ENCODE data around the gene ARRDC2.

Gene ARRDC2

DNA sequence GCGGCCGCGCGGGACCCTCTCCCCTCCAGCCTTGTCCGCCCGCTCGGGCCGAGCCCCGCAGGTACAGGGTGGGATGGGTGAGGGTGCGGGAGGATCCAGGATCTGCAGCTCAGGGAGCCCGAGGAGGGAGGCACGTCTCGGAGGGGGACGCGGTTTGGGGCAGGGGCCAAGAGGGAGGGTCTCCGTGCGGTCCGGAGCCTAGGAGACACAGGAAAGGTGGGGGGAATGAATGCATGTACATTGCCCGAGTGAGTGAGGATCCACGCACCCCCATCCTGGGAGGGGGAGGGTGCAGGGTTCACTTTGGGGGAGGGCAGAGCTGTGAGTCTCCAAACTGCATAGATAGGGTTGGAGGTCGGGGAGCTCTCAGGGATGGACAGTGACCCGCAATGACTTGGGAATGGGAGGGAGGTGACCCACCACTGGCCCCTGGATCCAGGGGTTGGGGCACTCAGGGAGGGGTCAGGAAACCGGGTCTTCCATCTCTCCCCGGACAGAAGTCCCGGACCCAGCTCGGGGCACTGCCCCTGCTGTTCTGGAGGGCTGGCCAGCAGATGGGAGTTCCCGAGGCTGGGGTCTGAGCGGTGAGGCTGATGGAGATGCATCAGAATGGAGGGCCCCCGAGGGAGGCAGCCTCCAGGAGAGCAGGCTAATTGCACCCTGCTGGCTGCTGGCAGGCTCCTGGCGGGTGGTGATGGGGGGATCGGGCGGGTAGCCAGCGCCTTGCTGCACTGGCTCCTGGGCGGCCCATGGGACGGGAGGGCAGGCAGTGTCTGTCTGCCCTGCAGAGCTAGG lies 40.5 kb upstream of the ARRDC2 start:
- TF ChIP-seq, protein P1, sequence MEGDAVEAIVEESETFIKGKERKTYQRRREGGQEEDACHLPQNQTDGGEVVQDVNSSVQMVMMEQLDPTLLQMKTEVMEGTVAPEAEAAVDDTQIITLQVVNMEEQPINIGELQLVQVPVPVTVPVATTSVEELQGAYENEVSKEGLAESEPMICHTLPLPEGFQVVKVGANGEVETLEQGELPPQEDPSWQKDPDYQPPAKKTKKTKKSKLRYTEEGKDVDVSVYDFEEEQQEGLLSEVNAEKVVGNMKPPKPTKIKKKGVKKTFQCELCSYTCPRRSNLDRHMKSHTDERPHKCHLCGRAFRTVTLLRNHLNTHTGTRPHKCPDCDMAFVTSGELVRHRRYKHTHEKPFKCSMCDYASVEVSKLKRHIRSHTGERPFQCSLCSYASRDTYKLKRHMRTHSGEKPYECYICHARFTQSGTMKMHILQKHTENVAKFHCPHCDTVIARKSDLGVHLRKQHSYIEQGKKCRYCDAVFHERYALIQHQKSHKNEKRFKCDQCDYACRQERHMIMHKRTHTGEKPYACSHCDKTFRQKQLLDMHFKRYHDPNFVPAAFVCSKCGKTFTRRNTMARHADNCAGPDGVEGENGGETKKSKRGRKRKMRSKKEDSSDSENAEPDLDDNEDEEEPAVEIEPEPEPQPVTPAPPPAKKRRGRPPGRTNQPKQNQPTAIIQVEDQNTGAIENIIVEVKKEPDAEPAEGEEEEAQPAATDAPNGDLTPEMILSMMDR (IDR thresholded peaks at IDR 0.05; ENCODE audit: unreplicated experiment in 3 of 3) = no peak
- H3K27me3 Mint-ChIP-seq (ENCODE audit: low read depth) = peaks cover 34% of the 10 kb centered on the region
- H3K4me3 Mint-ChIP-seq = peak overlapping the region; percentile 88 to 90 (median 90)
- H3K27ac Mint-ChIP-seq = no peak overlapping the region
- no peaks in the 10 kb centered on the region for H3K9me3 Mint-ChIP-seq
- no peaks in the 10 kb centered on the region for H3K36me3 Mint-ChIP-seq (ENCODE audit: low read depth)
- peaks cover 6% of the 10 kb centered on the region for H3K4me1 Mint-ChIP-seq

DNA sequence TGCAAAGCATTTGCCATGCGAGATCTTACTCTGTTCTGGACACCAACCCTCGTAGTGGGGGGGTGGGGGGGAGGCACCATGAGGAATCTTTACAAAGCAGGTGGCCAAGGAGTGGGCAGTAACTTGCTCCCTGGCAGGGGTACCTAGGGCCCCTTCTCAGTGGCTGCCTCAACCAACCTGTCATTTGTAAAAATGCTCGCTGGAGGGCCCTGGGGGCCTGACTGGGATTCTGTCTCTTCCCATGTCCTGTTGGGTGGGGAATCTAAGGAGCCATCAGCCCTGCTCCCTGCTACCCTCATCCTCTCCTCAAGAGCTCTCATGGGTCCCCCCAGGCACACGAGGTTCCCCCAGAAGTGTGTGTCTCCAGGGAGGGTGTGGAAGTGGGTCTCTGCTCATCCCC lies 39.6 kb upstream of the ARRDC2 start:
- Mint-ChIP-seq H3K36me3 (ENCODE audit: low read depth) (peaks cover 4% of the 10 kb centered on the region), H3K27ac (no peak overlapping the region), H3K9me3 (no peaks in the 10 kb centered on the region), H3K4me1 (peaks cover 6% of the 10 kb centered on the region), H3K4me3 (peak overlapping the region; percentile 68 to 88 (median 68)), H3K27me3 (ENCODE audit: low read depth) (peaks cover 32% of the 10 kb centered on the region)
- TF ChIP-seq, protein P1 (IDR thresholded peaks at IDR 0.05; ENCODE audit: unreplicated experiment in 3 of 3) = no peak

DNA sequence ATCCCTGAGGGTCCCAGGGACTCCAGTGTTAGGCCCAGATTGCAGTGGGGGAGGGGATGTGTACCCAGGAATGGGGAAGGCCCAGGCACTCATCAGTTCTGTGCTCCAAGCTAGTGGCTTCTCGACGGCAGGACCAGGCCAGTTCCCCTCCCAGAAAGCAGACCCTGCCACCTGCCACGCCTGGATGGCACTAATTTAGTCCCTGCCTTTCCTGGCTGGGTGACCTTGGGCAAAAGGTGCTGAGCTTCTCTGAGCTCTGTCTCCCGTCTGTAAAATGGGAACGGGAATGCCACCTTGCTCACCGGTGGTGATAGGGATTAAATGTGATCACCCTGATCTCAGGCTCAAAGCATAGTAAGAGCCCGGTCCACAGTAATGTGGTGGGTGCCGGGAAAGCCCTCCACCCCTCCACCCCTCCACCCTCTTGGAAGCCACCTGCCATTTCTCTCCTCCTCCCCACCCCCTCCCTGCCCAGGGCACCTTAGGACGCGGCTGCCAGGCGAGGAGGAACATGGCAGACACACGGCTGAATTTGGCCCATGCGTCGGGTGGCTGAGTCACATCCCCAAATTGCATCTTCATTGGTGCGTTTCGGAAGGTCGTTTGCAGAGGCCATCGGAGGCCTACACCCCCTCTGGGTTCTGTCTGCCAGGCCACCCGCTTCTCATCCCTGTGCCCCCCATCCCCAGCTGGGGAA lies 38.7 kb upstream of the ARRDC2 start:
- Mint-ChIP-seq H3K4me3 (peak overlapping the region in 1 of 3 experiments; percentile 67), H3K27me3 (ENCODE audit: low read depth) (peaks cover 23% of the 10 kb centered on the region), H3K36me3 (ENCODE audit: low read depth) (peaks cover 4% of the 10 kb centered on the region), H3K9me3 (no peaks in the 10 kb centered on the region), H3K4me1 (peaks cover 6% of the 10 kb centered on the region), H3K27ac (no peak overlapping the region)
- TF ChIP-seq, protein P1 (IDR thresholded peaks at IDR 0.05; ENCODE audit: unreplicated experiment in 3 of 3) = no peak

DNA sequence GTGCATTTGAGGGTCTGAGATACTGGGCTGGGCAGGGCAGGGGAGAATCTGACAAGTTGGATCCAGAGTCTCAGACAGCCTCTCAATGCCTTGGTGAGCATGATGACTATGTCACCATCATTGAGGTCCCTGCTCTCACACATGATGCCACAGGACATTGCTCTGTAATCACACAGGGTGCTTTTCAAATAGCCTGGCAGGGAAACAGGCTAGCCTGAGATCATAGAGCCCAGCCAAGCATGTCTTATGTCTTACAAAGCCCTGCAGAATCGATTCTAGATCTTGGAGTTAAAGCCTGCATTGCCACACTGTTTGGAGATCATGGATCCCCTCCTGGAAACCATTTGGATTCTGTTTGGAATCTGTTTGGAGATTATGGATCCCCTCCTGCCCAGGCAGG lies 35.7 kb upstream of the ARRDC2 start:
- Mint-ChIP-seq H3K36me3 (ENCODE audit: low read depth) (peaks cover 18% of the 10 kb centered on the region), H3K27me3 (ENCODE audit: low read depth) (peaks cover 4% of the 10 kb centered on the region), H3K9me3 (no peaks in the 10 kb centered on the region), H3K4me3 (no peak overlapping the region), H3K4me1 (no peaks in the 10 kb centered on the region), H3K27ac (no peak overlapping the region)
- TF ChIP-seq, protein P1 (IDR thresholded peaks at IDR 0.05; ENCODE audit: unreplicated experiment in 3 of 3) = no peak

DNA sequence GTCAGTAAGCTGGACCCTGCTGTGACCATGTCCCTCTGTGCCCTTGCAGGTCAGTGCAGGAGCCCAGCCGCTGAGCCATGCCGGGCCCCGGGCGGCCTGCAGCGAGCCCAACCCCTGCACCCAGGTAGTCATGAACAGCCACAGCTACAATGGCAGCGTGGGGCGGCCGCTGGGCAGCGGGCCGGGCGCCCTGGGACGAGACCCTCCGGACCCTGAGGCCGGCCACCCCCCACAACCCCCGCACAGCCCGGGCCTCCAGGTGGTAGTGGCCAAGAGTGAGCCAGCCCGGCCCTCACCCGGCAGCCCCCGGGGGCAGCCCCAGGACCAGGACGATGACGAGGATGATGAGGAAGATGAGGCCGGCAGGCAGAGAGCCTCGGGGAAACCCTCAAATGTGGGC lies 34.2 kb upstream of the ARRDC2 start:
- no peaks in the 10 kb centered on the region for H3K4me1 Mint-ChIP-seq
- no peak overlapping the region for H3K4me3 Mint-ChIP-seq
- peaks cover 26% of the 10 kb centered on the region for H3K36me3 Mint-ChIP-seq (ENCODE audit: low read depth)
- H3K9me3 Mint-ChIP-seq = no peaks in the 10 kb centered on the region
- H3K27me3 Mint-ChIP-seq (ENCODE audit: low read depth) = peaks cover under 1% of the 10 kb centered on the region
- no peak overlapping the region for H3K27ac Mint-ChIP-seq
- TF ChIP-seq, protein P1 (IDR thresholded peaks at IDR 0.05; ENCODE audit: unreplicated experiment in 3 of 3) = no peak
